Fibroblast of skin of scalp (primary cell): ENCODE data around the gene FAR2.
"Not testable (repeated sequence)": the region's sequence is repeated elsewhere in the genome, so short reads cannot be mapped to it uniquely, and the experiment has no call there.

ENCODE experiments used
- DNase-seq: peaks from one replicate; pipeline ENCODE4 v3.0.0-alpha.2; 2013

Gene FAR2

GRCh38 chr12:29152981-29153630 lies 4.0 kb downstream of the FAR2 start:
- DNase-seq: no peak

GRCh38 chr12:29155079-29155478 lies 6.0 kb downstream of the FAR2 start:
- DNase-seq: no peak

GRCh38 chr12:29157486-29157946 lies 8.4 kb downstream of the FAR2 start:
- DNase-seq: peak; percentile 78

- DNase-seq: no peak
Observed at GRCh38 chr12:29158115-29158763, 9.2 kb downstream of the FAR2 start.

- no peak for DNase-seq
Observed at GRCh38 chr12:29159661-29160060, 10.6 kb downstream of the FAR2 start.

- DNase-seq: no peak
Observed at GRCh38 chr12:29160230-29160629, 11.2 kb downstream of the FAR2 start.

- DNase-seq: no peak
Observed at GRCh38 chr12:29163146-29163545, 14.1 kb downstream of the FAR2 start.

- DNase-seq: peak; percentile 30
Observed at GRCh38 chr12:29164477-29165393, 15.7 kb downstream of the FAR2 start.

- no peak for DNase-seq
Observed at GRCh38 chr12:29167445-29167844, 18.4 kb downstream of the FAR2 start.

- no peak for DNase-seq
Observed at GRCh38 chr12:29167988-29168387, 18.9 kb downstream of the FAR2 start.

GRCh38 chr12:29169978-29170377 lies 20.9 kb downstream of the FAR2 start:
- DNase-seq: not testable (repeated sequence)

- DNase-seq: not testable (repeated sequence)
Observed at GRCh38 chr12:29170478-29171084, 21.5 kb downstream of the FAR2 start.

GRCh38 chr12:29171421-29172258 lies 22.6 kb downstream of the FAR2 start:
- DNase-seq: no peak

GRCh38 chr12:29176941-29177340 lies 27.9 kb downstream of the FAR2 start:
- peak; percentile 11 for DNase-seq

- not testable (repeated sequence) for DNase-seq
Observed at GRCh38 chr12:29182247-29182646, 33.2 kb downstream of the FAR2 start.

GRCh38 chr12:29187756-29188155 lies 38.7 kb downstream of the FAR2 start:
- DNase-seq: no peak

GRCh38 chr12:29191267-29191850 lies 42.3 kb downstream of the FAR2 start:
- no peak for DNase-seq

GRCh38 chr12:29198901-29199300 lies 49.8 kb downstream of the FAR2 start:
- no peak for DNase-seq

GRCh38 chr12:29200586-29200985 lies 51.5 kb downstream of the FAR2 start:
- no peak for DNase-seq

- no peak for DNase-seq
Observed at GRCh38 chr12:29201296-29201695, 52.2 kb downstream of the FAR2 start.

- DNase-seq: no peak
Observed at GRCh38 chr12:29201746-29202145, 52.7 kb downstream of the FAR2 start.
